ENCODE data around the gene CDK6.

GRCh38 chr7:92765725-92766124 is 70.6 kb downstream of the CDK6 start:
- TF ChIP-seq EZH2phosphoT487 (IDR thresholded peaks at IDR 0.05; ENCODE audit: borderline replicate concordance, low read length) (no peak), CTCF (conservative IDR thresholded peaks at IDR 0.05; ENCODE audit: low read depth, low read length) (no peak), EZH2 (IDR thresholded peaks at IDR 0.05; ENCODE audit: low read length, unreplicated experiment) (no peak)
